Kidney (tissue), 14 donors: ENCODE data around the gene ATOSB. TPM values are rescaled to one million over a fixed set of nuclear protein-coding genes. Genes with fewer than 3 reads are reported as not detected.
"Not testable (repeated sequence)": the region's sequence is repeated elsewhere in the genome, so short reads cannot be mapped to it uniquely, and the experiment has no call there.

Experiments used
- DNase-seq, 5 donors: peaks; one replicate each; pipeline ENCODE4 v3.0.0-alpha.2; 2013 to 2020
- FAIRE-seq: peaks from 2 replicates; lab custom pipeline; 2012; peaks lifted over from hg19 to GRCh38; lab: Jason Lieb, UNC
- H3K27ac ChIP-seq, 2 donors: one replicate each; pipeline ENCODE4 v1.7.0; 2013; ENCODE audit warnings: low read depth in 2 of 2, low read length in 2 of 2, inconsistent platforms in 1 of 2
- H3K27me3 ChIP-seq: one replicate; pipeline ENCODE4 v1.7.1; 2013; ENCODE audit warnings: low read length, inconsistent platforms; ENCODE audit not compliant: control insufficient read depth, insufficient read depth
- H3K36me3 ChIP-seq, 3 donors: one replicate each; pipeline versions ENCODE4 v1.7.0 to v1.7.1; 2013; ENCODE audit warnings: low read length in 3 of 3, control low read depth in 1 of 3, inconsistent platforms in 1 of 3; ENCODE audit not compliant: insufficient read depth in 3 of 3, control insufficient read depth in 2 of 3
- H3K4me1 ChIP-seq, 3 donors: one replicate each; pipeline versions ENCODE4 v1.7.0 to v1.7.1; 2013; ENCODE audit warnings: low read length in 3 of 3, inconsistent platforms in 1 of 3, low read depth in 1 of 3; ENCODE audit not compliant: control insufficient read depth in 2 of 3, insufficient read depth in 2 of 3
- H3K4me3 ChIP-seq, 3 donors: one replicate each; pipeline versions ENCODE4 v1.7.0 to v1.8.1; 2013; ENCODE audit warnings: low read length in 3 of 3, control low read depth in 1 of 3, inconsistent platforms in 1 of 3
- H3K9ac ChIP-seq, 3 donors: one replicate each; pipeline versions ENCODE4 v1.7.0 to v1.7.1; 2013; ENCODE audit warnings: low read length in 3 of 3, control low read depth in 1 of 3, inconsistent platforms in 1 of 3
- H3K9me3 ChIP-seq, 3 donors: one replicate each; pipeline versions ENCODE4 v1.7.0 to v1.7.1; 2013; ENCODE audit warnings: low read length in 3 of 3, control low read depth in 1 of 3, inconsistent platforms in 1 of 3; ENCODE audit not compliant: control insufficient read depth in 2 of 3, insufficient read depth in 1 of 3
- intact Hi-C: fragments of 100-400 bp; cut with DNase I; formaldehyde crosslinking; loops from one replicate; pipeline ENCODE4 v1.11.1; 2022
- polyA plus RNA-seq: library from polyadenylated mRNA; stranded (reverse); fragments of 350-450 nt; fragmentation: Illumina TruSeq; extraction: RNeasy Lipid Tissue Mini Kit (QIAGEN cat#74804); gene quantifications from one replicate; pipeline ENCODE4 v1.2.3, GENCODE V29; 2014; ENCODE audit warnings: low read depth, low replicate concordance; ENCODE audit not compliant: insufficient read depth
- total RNA-seq: library from RNA; stranded (reverse); fragmentation: NEBNext Ultra II Directional; extraction: Animal tissue kit (Norgen Biotek cat#: 25700); gene quantifications from one replicate; pipeline ENCODE4 v1.2.1, GENCODE V29; 2021
- TF ChIP-seq, protein P1 (sequence below): IDR thresholded peaks from 3 replicates; pipeline ENCODE4 v1.5.1; 2012; ENCODE audit warnings: mild to moderate bottlenecking, moderate library complexity, borderline replicate concordance; ENCODE audit not compliant: insufficient read depth; ENCODE audit errors: extremely low read depth
- donor health status: control.
- donor health status: control.
- donor health status: control.
- donor health status: control.
- donor health status: control.
- donor health status: DM: yes; HTN: yes; CAD: no.
- donor health status: Normal renal cell carcinoma (clear cell type).

ATOSB gene
- total and polyA plus RNA-seq, 2 donors from 2014 or later: 18.6 to 19.5 TPM

DNA sequence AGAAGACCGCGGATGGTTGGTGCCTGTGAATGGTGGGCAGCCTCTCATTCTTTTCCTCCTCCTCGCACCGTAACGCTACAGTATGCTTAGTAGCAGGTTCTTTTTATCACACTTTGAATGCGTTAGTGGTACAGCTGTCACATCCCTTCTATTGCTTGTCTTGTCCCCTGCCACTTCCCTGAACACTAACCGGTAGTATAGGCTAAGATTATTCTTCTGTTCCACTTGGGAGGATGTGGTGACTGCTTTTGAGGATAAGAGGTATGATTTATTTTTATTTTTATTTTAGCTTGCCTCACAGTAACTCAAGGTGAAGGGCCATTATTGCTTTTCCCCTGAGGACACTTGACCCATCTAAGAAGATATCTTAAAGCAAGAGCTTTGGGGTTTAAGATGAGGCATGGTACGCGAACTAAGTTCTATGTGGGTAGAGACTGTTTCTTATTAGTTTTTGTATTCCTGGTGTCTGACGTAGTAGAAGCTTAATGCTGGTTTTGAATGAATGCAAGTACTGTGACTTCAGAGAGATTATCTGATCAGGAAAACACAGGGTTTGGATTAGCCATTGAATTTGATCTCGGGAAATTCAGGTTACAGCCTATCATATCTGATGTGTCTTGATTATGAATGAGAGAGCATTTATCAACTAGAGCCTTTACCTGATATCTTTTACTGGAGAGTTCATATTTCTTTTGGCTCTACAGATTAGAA lies 47.1 kb upstream of the ATOSB start:
- Histone ChIP-seq H3K27me3 (no peaks in the 10 kb centered on the region), H3K4me3 (peak overlapping the region; percentile 77 to 95 (median 94)), H3K27ac (peak overlapping the region; percentile 97), H3K9ac (peak overlapping the region; percentile 82 to 90 (median 88)), H3K36me3 (no peaks in the 10 kb centered on the region), H3K4me1 (peaks cover 0 to 14% (median 3%) of the 10 kb centered on the region in 3 donors), H3K9me3 (no peaks in the 10 kb centered on the region)
- TF ChIP-seq, protein P1, sequence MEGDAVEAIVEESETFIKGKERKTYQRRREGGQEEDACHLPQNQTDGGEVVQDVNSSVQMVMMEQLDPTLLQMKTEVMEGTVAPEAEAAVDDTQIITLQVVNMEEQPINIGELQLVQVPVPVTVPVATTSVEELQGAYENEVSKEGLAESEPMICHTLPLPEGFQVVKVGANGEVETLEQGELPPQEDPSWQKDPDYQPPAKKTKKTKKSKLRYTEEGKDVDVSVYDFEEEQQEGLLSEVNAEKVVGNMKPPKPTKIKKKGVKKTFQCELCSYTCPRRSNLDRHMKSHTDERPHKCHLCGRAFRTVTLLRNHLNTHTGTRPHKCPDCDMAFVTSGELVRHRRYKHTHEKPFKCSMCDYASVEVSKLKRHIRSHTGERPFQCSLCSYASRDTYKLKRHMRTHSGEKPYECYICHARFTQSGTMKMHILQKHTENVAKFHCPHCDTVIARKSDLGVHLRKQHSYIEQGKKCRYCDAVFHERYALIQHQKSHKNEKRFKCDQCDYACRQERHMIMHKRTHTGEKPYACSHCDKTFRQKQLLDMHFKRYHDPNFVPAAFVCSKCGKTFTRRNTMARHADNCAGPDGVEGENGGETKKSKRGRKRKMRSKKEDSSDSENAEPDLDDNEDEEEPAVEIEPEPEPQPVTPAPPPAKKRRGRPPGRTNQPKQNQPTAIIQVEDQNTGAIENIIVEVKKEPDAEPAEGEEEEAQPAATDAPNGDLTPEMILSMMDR: no peak
- no peak for FAIRE-seq
- intact Hi-C loops: no loop called here
- peak in 1 of 5 donors; percentile 6 for DNase-seq

DNA sequence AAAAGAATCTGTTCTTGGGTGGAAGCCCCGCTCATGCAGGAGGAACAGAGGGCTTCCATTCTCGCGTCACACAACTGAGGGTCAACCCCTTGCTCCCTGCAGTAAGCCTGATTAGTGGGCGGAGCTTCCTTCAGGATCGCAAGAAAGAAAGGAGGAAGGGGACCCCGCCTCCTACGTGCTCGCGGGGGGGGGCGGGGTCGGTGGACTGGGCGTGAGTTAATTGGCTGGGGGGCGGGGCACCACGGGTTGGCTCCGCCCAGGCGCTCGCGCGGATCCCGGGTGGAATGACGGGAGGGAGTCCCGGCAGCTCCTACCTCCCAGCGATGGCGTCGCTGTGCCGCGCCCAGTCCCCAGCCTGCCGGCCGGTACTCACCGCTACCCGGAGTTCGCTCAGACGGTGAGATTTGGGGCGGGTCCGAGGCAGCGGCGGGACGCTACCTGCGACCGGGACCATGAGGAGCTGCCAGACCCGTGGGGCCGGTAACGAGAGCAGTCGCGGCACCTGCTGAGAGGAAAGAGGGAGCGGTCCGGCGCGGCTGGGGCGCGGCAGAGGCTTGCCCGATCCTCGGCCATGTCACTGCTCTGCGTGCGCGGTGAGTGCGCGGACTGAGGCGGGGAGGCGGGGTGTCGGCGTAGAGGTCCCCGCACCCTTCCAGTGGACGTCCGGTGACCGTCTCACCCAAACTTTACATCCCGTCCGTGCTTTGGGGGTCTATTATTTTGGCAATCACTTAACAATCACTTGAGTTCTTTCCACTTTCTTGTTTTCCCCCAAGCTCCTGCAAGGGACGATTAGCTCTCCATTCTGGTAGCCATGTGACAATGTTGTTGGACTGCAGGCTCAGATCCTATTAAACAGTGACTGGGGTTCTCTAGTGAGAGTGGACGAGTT lies 46.3 kb upstream of the ATOSB start, which contains the start of gene UNC13B:
UNC13B (plus strand) TSS at position 297 of the 892 bp plus-strand sequence; CDS start at position 572, 275 bp downstream.
- Histone ChIP-seq H3K4me3 (peak within 1 kb of the TSS; percentile 77 to 95 (median 94)), H3K4me1 (peaks cover 0 to 14% (median 3%) of the 10 kb centered on the region in 3 donors), H3K36me3 (no peaks in the 10 kb centered on the region), H3K9me3 (no peaks in the 10 kb centered on the region), H3K27ac (peak within 1 kb of the TSS; percentile 97), H3K27me3 (no peaks in the 10 kb centered on the region), H3K9ac (peak within 1 kb of the TSS; percentile 82 to 90 (median 88))
- FAIRE-seq (no peak), DNase-seq (peak; percentile 96 to 98 (median 98))
- TF ChIP-seq, protein P1: no peak
- intact Hi-C loops: no loop called here

DNA sequence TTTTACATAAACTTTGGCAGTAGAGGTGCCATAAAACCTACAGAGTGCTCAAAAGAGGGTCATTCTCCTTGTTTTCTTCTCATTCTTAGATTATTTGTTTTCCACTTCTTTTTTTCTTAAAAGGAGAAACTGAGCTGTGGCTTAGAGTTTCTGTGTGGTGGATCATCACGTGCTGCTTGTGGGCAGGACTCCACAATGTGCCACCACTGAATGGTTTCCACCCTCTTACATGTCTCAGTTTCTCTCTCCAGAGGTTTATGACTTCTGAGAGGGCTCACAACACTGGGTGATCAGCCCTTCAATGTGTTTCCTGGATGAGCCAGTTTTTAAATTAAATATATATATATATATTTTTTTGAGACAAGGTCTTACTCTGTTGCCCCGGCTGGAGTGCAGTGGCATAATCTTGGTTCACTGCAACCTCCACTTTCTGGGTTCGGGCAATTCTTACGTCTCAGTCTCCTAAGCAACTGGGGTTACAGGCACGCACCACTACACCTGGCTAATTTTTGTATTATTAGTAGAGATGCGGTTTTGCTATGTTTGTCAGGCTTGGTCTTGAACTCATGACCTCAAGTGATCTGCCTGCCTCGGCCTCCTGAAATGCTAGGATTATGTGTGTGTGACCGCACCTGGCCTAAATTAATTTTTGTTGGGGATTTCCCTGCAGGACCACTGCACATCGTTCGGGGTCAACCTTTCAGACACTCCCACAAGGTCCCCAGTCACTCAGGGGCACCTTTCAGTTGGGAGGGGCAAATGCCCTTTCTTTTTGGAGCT lies 43.0 kb upstream of the ATOSB start:
- Histone ChIP-seq H3K27ac (no peak overlapping the region), H3K9me3 (no peaks in the 10 kb centered on the region), H3K27me3 (no peaks in the 10 kb centered on the region), H3K4me3 (no peak overlapping the region), H3K9ac (no peak overlapping the region), H3K4me1 (peaks cover 0 to 4% (median 3%) of the 10 kb centered on the region in 3 donors), H3K36me3 (no peaks in the 10 kb centered on the region)
- TF ChIP-seq, protein P1: no peak
- DNase-seq: no peak
- intact Hi-C loops: no loop called here
- FAIRE-seq: no peak

DNA sequence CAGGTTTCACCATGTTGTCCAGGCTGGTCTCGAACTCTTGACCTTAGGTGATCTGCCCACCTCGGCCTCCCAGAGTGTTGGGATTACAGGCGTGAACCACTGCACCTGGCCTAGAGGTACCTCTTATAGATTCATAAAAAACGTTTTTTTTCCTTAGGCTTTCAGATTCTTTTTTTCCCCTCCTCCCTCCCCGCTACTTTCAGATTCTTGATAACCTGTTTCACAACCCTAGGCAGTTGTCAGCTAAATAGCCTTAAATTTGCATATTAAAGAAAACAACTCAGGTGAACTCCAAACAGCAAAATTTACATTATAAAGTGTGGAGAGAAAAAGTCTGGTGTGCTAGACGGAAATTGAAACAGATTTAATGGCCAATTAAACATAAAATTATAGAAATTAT lies 42.2 kb upstream of the ATOSB start:
- DNase-seq, H3K9me3 ChIP-seq, H3K4me1 ChIP-seq, H3K9ac ChIP-seq, intact Hi-C loops, FAIRE-seq, H3K27me3 ChIP-seq, H3K36me3 ChIP-seq, H3K27ac ChIP-seq, H3K4me3 ChIP-seq: not testable (repeated sequence)
